Measurements from ENCODE around the gene HMCN2.

HMCN2 gene

DNA sequence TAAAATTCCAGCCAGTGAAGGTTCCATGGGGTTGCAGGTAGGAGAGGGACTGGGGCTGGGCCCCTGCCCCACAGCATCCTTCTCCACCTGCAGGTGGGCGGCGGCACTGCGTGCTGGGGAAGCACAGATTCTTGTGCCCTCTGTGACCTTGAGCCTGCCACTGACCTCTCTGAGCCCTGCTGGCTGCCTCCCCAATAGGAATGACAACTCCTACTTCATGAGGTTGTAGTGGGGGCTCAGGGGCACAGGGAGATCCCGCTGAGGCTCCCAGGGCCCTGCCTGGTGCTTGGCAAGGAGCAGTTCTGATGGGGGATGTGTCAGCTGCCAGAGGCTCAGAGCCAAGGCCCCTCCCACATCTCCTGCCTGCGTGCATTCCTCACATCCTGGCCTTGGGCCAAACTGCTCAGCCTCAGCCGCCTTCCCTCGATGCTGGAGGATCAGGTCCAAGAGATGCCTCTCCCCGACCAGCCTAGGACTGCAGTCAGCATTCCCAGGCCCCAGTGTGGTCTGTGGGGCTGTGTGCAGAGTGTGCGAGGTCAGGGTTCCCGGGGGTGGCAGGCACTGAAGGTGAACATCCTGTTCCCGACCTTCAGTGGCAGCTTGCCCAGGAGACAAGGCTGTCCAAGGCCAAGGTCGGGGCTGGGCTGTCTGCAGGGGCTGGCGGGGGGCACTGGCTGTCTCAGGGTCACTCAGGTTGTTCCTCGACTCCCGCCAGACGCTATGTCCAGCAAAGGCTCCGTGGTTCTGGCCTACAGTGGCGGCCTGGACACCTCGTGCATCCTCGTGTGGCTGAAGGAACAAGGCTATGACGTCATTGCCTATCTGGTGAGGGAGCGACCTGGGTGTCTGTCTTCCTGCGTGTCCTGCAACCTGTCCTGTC, 186.2 kb downstream of the HMCN2 start:
- DNase-seq (ENCODE audit: low read depth in 2 of 2): no peak

DNA sequence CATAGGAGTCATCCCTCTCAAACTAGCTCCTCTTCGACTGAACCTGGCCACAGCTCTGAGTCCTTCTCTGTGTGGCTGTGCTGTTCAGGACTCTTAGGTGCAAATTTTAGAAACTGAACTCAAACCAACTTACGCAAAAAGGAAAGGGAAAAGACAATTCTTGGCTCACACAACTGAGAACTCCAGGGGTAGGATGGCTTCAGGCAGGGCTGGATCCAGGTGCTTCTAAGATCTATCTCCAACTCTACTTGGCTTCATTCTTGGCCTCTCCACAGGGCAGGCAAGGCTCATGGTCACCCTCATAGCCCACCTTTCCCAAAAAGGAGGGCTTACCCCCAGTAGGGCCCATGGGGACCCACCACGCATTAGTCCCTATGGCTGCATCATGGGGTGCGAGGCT, 187.3 kb downstream of the HMCN2 start:
- DNase-seq (ENCODE audit: low read depth in 2 of 2): no peak

DNA sequence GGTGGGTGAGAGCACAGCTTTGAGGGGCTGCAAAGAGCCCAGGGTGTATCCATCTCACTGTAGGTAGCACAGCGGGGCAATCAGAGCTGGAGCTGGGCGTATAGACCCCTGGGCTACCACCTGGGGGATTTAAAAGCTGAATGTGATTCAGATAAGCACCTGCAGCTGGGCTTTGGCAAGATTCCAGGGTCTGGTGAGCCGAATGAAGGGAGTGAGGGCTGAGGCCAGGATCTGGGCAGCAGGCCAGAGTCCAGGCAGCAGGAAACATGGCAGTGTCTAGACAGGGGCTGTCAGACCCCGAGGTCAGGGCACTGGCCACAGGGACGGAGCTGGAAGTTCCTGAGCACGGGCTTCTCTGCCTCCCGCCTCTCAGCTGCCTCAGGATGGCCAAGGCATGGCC, 187.9 kb downstream of the HMCN2 start:
- DNase-seq (ENCODE audit: low read depth in 2 of 2): no peak

DNA sequence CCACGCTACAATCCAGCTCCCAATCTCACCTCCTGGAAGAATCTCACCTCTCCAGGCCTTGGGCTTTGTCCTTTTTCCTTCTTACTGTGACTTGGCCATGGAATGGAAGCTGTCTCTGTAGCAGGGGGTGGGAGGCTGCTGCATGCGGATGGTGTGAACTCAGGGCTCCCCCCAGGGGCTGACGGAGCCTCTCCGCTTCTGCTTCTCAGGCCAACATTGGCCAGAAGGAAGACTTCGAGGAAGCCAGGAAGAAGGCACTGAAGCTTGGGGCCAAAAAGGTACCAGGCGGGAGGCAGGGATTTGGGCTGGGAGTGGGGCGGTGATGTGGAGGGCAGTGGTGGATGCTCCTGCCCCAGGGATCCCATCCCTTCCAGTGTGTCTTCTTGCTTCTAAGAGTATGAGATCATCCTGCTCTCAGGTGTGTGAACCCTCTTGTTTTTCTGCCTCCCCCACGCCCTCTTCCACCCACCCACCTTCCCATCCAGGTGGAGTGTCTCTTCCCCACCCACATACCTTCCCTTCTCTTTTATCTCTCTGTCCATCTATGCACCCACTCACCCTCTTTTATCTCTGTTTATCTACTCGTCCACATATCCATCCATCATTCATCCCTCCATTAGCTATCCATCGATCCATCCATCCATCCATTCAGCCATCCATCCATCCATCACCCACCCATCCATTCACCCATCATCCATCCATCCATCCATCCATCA, 188.7 kb downstream of the HMCN2 start:
- DNase-seq (ENCODE audit: low read depth in 2 of 2): no peak

DNA sequence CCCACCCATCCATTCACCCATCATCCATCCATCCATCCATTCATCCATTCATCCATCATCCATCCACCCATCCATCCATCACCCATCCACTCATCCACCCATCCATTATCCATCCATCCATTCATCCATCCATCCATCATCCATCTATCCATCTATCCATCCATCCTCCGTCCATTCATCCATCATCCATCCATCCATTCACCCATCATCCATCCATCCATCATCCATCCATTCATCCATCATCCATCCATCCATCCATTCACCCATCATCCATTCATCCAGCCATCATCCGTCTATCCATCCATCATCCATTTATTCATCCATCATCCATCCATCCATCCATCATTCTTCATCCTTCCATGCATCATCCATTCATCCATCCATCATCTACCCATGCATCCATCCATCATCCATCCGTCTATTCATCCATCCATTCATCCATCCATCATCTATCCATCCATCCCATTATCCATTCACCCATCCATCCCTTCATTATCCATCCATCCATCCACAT, 189.3 kb downstream of the HMCN2 start:
- DNase-seq (ENCODE audit: low read depth in 2 of 2): no peak

DNA sequence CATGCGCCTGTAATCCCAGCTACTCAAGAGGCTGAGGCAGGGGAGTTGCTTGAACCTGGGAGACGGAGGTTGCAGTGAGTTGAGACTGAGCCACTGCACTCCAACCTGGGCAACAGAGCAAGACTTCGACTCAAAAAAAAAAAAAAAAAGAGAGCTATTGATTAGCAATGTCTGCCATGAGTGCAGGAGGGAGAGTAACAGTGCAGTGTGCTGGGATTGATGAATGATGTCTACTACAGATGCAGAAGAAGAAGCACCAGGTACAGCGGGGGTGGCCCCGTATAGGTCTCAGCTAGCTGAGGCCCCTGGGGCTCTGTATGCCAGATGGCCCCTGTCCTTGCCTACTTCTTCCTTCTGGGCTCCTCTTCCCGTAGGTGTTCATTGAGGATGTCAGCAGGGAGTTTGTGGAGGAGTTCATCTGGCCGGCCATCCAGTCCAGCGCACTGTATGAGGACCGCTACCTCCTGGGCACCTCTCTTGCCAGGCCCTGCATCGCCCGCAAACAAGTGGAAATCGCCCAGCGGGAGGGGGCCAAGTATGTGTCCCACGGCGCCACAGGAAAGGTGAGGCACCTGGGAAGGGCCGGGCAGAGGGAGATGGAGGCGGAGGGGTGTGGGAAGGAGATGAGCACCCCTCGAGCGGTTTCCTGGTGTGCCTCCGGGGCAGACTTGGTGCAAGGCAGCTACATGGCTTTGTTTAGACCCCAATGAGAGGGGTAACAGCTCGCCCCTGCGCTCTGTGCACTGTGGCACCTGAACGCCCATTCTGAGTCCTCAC, 192.7 kb downstream of the HMCN2 start:
- DNase-seq (ENCODE audit: low read depth in 2 of 2): no peak

DNA sequence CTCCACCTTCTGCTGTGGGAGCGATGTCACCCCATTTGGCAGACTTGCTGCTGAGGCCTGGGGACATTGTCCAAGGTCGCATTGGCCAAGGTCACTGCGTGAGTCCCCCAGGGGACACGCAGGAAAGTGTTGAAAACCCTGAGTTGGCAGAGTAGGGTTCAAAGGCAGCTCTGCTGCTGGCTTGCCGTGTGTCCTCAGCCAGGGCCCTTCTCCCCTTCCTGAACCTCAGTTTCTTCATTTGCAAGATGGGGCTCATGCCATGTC, 193.2 kb downstream of the HMCN2 start:
- DNase-seq (ENCODE audit: low read depth in 2 of 2): no peak

DNA sequence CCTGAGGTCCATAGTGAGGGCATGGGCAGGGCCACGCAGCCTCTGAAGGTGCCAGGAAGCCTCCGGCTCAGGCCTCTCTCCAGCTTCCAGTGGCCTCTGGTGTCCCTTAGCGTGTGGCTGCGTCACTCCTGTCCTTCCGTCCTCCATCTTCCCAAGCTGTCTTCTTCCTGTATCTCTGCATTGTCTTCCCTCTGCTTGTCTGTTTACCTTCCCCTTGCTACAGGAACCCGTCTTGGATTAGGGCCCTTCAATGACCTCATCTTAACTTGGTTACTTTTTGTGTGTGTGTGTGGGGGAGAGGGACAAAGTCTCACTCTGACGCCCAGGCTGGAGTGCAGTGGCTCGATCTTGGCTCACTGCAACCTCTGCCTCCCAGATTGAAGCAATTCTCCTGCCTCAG, 193.6 kb downstream of the HMCN2 start:
- DNase-seq (ENCODE audit: low read depth in 2 of 2): no peak

DNA sequence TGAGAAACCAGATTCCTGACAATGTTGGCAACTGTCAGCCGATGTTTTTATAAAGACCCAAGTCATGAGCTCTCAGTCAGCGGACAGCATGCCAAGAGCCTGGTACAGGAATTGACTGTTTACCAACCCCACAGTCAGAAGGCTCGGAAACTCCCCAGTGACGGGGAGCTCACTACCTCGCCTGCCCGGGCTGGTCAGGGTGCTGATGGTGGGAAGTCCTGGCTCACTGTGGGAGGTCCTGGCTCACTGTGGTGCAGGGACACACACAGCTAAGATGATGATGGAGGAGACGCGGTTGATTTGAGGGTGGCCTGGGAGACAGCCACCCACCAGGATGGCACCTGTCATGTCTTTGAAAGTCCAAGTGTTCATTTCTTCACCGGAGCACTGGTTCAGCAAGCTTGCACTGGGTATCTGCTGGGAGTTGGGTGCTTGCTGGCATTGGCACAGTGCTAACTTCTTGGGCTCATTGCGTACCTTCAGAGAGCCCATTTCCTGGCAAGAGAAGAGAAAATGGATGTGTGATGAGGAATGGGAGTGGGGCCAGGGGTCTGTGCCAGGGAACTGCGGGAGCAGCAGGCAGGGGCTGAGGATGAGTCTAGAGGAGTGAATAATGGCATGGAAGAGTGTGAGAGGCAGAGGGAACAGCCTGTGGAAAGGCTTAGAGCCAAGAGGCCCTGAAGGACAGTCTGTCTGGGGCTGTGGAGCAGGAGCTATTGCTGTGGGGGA, 194.5 kb downstream of the HMCN2 start:
- DNase-seq (ENCODE audit: low read depth in 2 of 2): no peak

DNA sequence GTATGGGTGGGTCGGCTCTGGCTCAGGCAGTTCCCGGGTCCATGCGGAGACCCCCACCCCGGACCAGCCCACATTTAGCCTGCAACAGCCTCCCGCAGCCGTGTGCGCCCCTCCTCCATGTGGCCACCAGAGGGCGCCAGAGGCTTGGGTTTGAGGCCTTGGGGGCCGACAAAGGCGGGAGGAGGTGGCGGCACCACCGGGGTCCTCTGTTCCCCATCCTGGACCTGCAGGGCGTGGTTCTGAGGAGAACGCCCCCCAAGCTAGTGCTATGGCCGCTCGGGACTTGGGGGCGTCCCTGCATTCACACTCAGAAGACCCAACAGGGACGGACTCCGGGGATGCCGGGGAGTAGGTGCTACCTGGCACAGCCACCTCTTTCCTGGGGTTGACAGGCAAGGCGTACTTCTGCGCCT, 195.7 kb downstream of the HMCN2 start:
- DNase-seq (ENCODE audit: low read depth in 2 of 2): peak; percentile 55 to 63

DNA sequence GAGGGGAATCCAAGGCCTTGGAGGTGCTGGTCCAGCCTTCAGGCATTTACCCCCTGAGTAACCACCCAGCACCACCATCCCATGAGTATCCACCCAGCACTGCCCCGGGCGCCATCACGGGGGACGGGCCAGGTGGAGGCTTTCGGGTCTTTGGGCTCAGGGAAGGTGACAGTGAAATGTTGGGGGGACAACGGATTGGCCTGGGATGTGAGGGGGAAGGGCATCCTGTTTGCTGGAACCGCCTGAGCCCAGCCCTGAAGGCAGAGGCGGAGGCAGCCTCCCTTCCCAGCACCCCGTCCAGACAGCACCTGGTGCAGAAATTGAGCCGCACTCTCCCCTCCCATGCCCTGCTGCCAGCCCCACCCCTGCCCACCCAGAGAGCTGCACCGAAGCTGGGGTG, 196.2 kb downstream of the HMCN2 start:
- DNase-seq (ENCODE audit: low read depth in 2 of 2): no peak

DNA sequence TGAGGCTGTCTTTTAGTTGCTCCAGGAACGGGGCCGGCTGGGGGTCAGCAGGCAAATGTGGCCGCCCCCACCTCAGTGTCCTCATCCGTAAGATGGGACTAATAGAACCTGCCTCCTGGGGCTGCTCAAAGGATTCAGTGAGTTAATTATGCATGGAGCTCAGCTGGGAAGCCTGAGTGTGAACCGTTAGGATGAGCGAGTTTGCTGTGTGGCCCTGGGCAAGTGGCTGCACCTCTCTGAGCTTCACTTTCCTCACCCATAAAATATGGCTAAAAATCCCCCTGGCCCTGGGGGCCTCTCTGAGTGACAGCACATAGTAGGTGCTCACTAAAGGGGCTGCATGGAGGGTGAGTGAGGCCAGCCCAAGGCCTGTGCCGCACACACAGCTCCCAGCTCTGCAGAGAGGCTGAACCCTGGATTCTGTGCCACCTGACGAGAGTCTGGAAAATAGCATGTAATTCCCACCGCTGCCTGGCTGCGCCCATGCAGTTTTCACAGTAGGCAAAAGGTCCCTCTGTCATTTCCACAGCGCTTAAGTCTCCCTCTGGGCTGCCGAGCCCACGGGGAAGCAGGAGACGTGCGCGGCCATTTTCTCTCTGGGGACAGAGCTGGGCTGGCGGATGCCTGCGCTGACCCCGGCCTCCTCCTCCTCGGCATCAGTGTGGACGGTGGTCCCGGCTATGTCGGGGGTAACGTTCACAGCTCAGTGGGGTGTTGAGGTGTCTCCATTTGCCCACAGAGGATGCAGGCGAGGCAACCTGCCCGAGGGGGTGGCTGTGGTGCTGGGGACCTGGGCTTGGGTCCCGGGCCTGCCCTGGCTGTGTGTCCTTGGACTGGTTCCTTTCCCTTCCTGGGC, 197.4 kb downstream of the HMCN2 start:
- DNase-seq (ENCODE audit: low read depth in 2 of 2): no peak

DNA sequence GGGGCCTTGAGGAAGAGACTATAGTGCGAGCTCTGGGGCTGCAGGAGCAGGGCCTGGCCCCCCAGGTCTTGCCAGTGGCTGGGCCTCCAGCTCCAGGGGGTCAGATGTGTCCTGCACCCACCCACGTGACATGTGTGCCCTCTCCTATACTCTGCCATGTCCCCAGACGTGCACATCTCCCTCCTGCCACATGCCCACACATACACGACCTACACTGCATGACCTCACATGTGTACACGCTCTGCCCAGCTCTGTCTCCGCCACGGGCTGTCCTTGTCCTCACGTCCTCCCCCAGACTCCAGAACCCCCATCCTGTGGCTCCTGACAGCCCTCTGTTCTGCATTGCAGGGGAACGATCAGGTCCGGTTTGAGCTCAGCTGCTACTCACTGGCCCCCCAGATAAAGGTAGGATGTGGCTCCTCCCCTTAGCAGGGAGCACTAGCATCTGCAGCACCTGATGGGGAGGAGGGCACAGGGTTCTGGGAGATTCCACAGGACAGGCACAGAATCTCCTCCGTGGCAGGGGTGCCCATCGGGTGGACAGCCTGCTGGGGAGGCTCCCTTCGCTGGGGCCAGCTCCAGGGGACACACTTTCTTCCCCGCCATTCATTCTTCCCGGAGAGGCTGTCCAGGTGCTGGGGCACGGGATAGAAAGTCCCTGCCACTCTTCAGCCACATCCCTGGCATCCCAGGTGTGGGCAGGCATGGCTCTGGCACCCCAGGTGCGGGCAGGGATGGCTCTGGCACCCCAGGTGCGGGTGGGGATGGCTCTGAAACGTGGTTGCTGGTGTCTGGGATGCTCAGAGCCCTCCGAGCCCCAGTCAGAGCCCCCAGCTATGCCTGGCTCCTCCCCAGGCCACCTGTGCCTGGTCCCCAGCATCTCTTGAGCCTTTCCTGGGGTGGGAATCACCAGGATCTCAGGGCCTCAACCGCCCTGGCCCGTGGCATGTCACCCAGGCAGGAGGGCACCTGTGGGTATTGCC, 198.5 kb downstream of the HMCN2 start:
- no peak for DNase-seq (ENCODE audit: low read depth in 2 of 2)

DNA sequence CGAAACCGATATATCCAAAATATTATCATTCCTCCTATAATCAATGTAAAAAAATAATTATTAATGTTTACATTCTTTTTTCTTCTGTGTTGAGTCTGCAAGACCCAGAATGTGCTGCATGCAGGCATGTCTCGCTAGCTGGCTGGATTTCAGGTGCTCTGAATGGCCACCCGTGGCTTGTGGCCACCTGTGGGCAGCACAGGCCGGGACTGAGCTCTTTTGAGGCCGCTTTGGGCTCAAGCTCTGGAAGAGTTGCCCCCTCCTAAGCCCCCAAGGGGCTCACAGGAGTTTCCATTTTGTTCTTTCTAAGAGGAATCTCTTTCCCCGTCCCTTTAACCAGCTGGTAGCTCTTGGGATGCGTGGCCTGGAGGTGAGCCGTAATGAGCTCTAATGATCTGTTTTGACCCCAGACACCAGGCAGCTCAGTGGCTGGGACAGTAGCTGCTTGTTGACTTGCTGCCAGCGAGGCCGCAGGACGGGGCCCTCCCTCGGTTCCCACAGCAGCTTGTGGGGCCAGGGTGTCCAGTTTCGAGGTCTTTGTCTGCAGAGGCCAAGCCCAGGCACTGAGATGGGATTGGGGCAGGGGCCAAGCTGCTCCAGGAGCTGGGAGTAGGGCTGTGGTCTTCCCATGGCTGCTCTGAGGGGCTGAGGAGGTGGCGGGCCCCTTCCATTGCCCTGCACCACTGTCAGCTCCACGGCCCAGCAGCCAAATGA, 200.0 kb downstream of the HMCN2 start:
- no peak for DNase-seq (ENCODE audit: low read depth in 2 of 2)

DNA sequence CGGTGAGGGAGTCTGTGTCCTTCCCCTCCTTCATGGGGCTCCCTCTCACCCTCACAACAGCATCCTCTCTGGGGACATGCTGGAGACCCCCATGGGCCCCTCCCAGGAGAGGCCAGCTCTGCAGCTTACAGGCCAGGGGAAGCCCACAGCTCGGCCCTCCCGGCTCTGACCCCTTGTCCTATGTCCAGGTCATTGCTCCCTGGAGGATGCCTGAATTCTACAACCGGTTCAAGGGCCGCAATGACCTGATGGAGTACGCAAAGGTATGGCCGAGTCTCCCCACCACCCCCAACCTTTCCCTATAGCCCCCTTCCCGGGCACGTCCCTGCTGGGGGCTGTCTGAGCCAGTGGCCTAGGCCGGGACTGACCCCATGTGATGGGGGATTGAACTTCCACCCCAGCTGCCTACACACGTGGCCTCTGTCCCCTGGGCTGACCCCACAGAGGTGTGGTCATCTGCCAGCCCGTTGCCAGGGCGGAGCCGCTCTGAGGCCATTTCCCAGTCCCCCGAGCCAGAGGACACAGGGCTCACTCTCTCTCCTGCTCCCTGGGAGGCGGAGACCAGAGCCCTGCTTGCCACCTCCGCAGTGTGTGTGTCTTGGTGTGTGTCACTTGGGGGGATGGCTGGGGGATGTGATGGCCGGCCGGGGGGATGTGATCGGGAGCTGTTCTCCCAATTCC, 201.1 kb downstream of the HMCN2 start:
- DNase-seq (ENCODE audit: low read depth in 2 of 2): no peak

DNA sequence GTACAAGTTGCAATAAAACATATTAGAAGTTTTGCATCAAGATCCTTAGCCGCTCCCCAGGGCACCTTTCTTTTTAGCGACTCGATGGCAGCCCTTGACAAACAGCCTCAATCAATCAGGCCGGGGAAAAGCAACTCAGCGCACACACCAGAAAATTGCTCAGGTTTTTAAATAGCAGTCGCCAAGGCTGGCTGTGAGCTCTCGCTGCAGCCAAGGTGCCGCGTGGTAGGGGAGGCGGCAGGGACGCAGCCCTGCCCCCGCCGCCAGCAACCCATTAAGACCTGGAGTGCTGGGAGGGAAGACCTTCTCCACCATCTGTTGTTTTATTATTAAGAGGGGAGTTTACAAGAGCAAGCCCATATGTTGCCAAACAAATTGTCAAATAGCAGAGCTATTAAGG, 201.8 kb downstream of the HMCN2 start:
- no peak for DNase-seq (ENCODE audit: low read depth in 2 of 2)

DNA sequence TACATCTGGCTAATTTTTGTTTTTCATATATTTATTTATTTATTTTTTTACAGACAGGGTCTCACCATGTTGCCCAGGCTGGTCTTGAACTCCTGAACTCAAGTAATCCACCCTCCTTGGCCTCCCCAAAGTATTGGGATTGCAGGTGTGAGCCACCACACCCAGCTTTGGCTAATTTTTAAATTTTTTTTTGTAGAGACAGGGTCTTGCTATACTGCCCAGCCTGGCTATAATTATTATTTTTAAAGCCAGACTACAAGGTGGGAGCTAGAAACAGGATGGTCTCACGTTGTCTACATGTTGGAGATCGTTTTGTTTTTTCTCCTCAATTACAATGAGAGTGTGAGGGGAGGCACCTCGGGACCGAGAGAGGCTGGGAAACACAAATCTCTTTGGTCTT, 203.0 kb downstream of the HMCN2 start:
- DNase-seq (ENCODE audit: low read depth in 2 of 2): no peak

DNA sequence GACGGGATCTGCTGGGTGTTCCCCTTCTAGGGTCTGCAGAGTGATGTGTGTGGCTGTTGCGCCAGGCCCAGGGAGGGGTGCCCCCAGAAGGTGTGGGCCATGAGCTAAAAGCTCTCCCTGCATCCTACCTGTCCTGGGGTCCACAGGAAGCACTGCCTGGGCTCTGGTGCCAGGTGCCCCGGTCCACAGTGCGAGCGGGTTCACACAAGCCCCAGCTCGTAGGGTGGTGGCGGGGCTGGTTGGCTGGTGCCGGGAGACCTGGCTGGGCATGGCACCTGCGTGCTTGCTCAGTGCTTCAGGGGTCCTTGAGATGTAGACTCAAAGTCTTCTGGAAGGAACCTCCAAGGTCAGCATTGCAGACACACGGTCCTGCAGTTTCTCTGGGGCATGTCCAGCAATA, 204.7 kb downstream of the HMCN2 start:
- no peak for DNase-seq (ENCODE audit: low read depth in 2 of 2)

All from stimulated activated CD8-positive, alpha-beta memory T cell treated with anti-CD3 and anti-CD28 coated beads, Interleukin-2, amount 100 ng/mL, for 48 hours (primary cell).